ENCODE data around the gene IL3RA. TPM values are rescaled to one million over a fixed set of nuclear protein-coding genes. Genes with fewer than 3 reads are reported as not detected.
A peak's percentile ranks its signal among the peaks of the same experiment; 100 is the strongest.

IL3RA gene
- total RNA-seq, 1 donor from 2014 or later, result 59.9 TPM

DNA sequence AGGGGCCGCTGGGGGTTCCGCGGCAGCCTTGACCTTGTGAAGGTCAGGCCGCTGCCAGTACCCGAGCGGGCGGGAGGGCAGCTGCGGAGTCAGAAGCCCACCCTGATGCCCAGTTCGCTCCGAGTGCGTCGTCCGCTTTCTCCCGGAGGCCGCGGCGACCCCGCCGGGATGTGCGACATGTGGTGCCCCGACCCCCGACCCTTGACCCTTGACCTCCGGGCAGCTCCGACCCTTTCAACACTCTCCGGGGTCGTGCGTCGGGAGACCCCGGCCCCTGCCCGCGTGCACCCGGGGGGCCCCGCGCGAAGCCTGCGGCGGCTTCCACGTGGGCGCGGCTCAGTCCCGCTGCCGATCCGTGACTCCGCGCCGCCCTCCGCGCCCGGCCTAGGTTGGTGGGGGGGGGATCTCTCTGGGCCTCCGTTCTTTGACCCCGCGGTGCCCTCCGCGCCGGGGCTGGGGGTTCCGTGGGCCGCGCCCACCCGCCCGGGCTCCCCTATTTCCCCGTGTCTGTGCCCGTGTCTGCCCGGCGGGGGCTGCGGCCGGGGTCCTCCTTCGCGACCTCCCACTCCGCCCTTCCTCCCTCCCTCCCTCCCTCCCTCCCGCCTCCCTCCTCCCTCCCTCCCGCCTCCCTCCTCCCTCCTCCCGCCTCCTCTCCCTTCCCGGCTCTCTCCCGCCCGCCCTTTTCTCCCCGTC is 55.9 kb downstream of the IL3RA start:
- TF ChIP-seq, protein P1, sequence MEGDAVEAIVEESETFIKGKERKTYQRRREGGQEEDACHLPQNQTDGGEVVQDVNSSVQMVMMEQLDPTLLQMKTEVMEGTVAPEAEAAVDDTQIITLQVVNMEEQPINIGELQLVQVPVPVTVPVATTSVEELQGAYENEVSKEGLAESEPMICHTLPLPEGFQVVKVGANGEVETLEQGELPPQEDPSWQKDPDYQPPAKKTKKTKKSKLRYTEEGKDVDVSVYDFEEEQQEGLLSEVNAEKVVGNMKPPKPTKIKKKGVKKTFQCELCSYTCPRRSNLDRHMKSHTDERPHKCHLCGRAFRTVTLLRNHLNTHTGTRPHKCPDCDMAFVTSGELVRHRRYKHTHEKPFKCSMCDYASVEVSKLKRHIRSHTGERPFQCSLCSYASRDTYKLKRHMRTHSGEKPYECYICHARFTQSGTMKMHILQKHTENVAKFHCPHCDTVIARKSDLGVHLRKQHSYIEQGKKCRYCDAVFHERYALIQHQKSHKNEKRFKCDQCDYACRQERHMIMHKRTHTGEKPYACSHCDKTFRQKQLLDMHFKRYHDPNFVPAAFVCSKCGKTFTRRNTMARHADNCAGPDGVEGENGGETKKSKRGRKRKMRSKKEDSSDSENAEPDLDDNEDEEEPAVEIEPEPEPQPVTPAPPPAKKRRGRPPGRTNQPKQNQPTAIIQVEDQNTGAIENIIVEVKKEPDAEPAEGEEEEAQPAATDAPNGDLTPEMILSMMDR (IDR thresholded peaks at IDR 0.05), result no peak
- intact Hi-C loops (cut with DNase I), result no loop called here
- Histone ChIP-seq H3K4me1 (peaks cover 42% of the 10 kb centered on the region), H3K27me3 (ENCODE audit: low read depth) (no peaks in the 10 kb centered on the region), H3K36me3 (peaks cover 43% of the 10 kb centered on the region), H3K4me3 (peak overlapping the region; percentile 81), H3K9me3 (no peaks in the 10 kb centered on the region), H3K27ac (peak overlapping the region; percentile 99)
- DNase-seq, result no peak
- ATAC-seq, result peak; percentile 73 to 79

DNA sequence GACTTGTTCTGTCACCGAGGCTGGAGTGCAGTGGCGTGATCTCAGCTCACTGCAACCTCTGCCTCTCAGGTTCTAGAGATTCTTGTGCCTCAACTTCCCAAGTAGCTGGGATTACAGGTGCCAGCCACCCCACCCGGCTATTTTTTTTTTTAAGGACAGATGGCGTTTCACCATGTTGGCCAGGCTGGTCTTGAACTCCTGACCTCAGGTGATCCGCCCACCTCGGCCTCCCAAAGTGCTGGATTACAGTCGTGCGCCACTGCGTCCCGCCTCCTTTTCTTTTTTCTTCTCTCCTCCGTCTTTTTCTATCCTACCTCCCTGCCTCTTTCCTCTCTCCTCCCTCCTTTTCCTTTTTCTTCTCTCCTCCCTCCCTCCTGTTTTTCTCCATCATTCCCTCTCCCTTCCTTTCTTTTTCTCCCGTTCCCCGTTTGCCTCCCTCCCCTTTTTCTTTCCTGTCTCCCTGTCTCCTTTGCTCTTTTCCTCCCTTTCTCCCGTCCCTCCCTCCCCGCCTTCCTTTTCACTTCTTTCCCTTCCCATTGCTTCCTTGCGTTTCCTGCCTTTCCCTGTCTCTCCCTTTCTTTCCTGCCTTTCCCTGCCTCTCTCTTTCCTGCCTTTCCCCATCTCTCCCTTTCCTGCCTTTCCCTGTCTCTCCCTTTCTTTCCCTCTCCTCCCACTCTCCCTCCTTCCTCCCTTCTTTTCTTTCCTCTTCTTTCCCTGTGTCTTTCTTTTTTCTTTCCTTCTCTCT is 57.5 kb downstream of the IL3RA start:
- Histone ChIP-seq H3K4me3 (peak overlapping the region; percentile 81), H3K27me3 (ENCODE audit: low read depth) (no peaks in the 10 kb centered on the region), H3K36me3 (peaks cover 30% of the 10 kb centered on the region), H3K4me1 (peaks cover 33% of the 10 kb centered on the region), H3K27ac (no peak overlapping the region), H3K9me3 (no peaks in the 10 kb centered on the region)
- ATAC-seq (no peak), DNase-seq (peak; percentile 27)
- intact Hi-C loops (cut with DNase I), result no loop called here
- TF ChIP-seq, protein P1 (IDR thresholded peaks at IDR 0.05), result no peak

DNA sequence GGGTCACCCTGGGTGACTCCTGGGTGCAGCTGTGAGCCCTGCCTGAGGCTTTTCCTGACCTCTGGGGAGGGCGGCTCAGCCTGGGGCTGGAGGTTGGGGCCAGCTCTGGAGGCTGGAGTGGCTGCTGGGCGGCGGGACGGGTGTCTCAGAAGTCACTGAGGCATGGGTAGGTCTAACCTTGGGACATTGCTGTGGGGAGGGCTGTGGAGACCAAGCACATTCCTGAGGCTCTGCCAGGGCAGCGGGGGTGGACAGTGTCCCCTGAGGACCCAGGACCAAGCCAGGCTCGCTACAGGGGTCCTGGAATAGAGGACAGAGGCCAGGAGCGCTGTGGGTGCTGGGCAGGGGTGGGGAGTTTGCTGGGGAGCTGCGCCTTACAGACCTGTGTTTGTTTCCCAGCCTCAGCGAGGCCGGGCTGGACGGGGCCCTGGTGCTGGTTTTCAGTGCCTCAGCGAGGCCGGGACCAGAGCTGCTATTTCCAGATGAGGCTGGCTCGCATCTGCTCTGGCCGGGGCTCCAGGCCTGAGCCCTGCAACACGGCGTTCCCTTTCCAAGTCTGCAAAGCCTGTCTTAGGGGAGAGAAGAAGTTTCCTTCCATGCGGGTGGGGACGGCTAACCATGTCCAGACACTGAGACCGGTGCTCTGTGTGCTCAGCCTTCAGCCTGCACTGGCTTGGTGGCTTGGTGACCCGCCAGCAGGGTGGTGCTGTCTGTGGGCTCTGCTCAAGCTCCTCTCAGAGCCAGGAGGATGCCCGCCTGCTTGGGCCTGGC is 58.3 kb downstream of the IL3RA start:
- Histone ChIP-seq H3K4me3 (no peak overlapping the region), H3K4me1 (peaks cover 24% of the 10 kb centered on the region), H3K9me3 (no peaks in the 10 kb centered on the region), H3K27me3 (ENCODE audit: low read depth) (no peaks in the 10 kb centered on the region), H3K27ac (no peak overlapping the region), H3K36me3 (peaks cover 26% of the 10 kb centered on the region)
- TF ChIP-seq, protein P1 (IDR thresholded peaks at IDR 0.05), result no peak
- intact Hi-C loops (cut with DNase I), result no loop called here
- ATAC-seq (no peak), DNase-seq (peak; percentile 41)

DNA sequence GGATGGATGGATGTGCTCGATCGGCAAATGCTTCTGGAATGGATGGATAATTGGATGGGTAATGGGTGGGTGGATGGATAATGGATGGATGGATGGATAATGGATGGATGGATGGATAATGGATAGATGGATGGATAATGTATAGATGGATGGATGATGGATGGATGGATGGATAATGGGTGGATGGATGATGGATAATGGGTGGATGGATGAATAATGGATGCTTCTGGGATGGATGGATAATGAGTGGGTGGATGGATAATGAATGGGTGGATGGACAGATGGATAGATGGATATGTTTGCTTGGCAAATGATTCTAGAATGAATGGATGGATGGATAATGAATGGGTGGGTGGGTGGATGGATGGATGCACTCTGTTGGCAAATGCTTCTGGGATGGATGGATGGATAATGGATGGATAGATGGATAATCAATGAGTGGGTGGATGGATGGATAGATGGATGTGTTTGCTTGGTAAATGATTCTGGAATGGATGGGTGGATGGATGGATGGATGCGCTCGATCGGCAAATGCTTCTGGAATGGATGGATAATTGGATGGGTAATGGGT is 59.1 kb downstream of the IL3RA start:
- intact Hi-C loops (cut with DNase I), result no loop called here
- peaks cover 16% of the 10 kb centered on the region for H3K4me1 ChIP-seq
- DNase-seq, result no peak
- no peaks in the 10 kb centered on the region for H3K27me3 ChIP-seq (ENCODE audit: low read depth)
- no peak overlapping the region for H3K4me3 ChIP-seq
- TF ChIP-seq, protein P1 (IDR thresholded peaks at IDR 0.05), result no peak
- H3K36me3 ChIP-seq, result peaks cover 25% of the 10 kb centered on the region
- ATAC-seq, result no peak
- no peak overlapping the region for H3K27ac ChIP-seq
- no peaks in the 10 kb centered on the region for H3K9me3 ChIP-seq

- no peaks in the 10 kb centered on the region for H3K27me3 ChIP-seq (ENCODE audit: low read depth)
- no peak overlapping the region for H3K27ac ChIP-seq
- no peaks in the 10 kb centered on the region for H3K9me3 ChIP-seq
- H3K4me3 ChIP-seq, result no peak overlapping the region
- peaks cover 34% of the 10 kb centered on the region for H3K36me3 ChIP-seq
- intact Hi-C loops (cut with DNase I), result no loop called here
- ATAC-seq (no peak), DNase-seq (peak; percentile 45)
- TF ChIP-seq, protein P1 (IDR thresholded peaks at IDR 0.05), result no peak
- H3K4me1 ChIP-seq, result peaks cover 10% of the 10 kb centered on the region
These were observed 60.4 kb downstream of the IL3RA start for GRCh38 chrX:1397001-1397400.

Data from lower lobe of right lung (tissue), 2 donors.